Activated T-helper 17 cell treated with anti-CD3 and anti-CD28 coated beads, Interleukin-2, amount 50 U/mL, for 72 hours (primary cell): ENCODE results near the gene DHRS13. TPM values are rescaled to one million over a fixed set of nuclear protein-coding genes. Genes with fewer than 3 reads are reported as not detected.
A peak's percentile ranks its signal among the peaks of the same experiment; 100 is the strongest.
"Not testable (repeated sequence)": the region's sequence is repeated elsewhere in the genome, so short reads cannot be mapped to it uniquely, and the experiment has no call there.

ENCODE experiments used
- ATAC-seq: fragments of 150-1000 bp; cut with Tn5 transposase; replicated peaks from 2 replicates; pipeline ENCODE4 v1.10.0; 2021; ENCODE audit warnings: mild to moderate bottlenecking, moderate library complexity
- H3K27ac Mint-ChIP-seq: one replicate; pipeline ENCODE4 v1.8.0; 2022; ENCODE audit warnings: mixed read lengths
- H3K27me3 Mint-ChIP-seq: one replicate; pipeline ENCODE4 v1.8.0; 2022; ENCODE audit warnings: mixed read lengths
- H3K36me3 Mint-ChIP-seq: one replicate; pipeline ENCODE4 v1.8.0; 2022; ENCODE audit warnings: low read depth, mild to moderate bottlenecking, mixed read lengths
- H3K4me1 Mint-ChIP-seq: one replicate; pipeline ENCODE4 v1.8.0; 2022; ENCODE audit warnings: mixed read lengths
- H3K4me3 Mint-ChIP-seq: one replicate; pipeline ENCODE4 v1.8.0; 2022; ENCODE audit warnings: mild to moderate bottlenecking, mixed read lengths
- H3K9me3 Mint-ChIP-seq: one replicate; pipeline ENCODE4 v1.8.0; 2022; ENCODE audit warnings: mixed read lengths
- total RNA-seq, 2 donors: library from RNA; stranded (reverse); gene quantifications; one replicate each; pipeline ENCODE4 v1.2.3, GENCODE V29; 2022

Gene DHRS13
- total RNA-seq, 2 donors from 2014 or later = 24.9 to 82.1 TPM

DNA sequence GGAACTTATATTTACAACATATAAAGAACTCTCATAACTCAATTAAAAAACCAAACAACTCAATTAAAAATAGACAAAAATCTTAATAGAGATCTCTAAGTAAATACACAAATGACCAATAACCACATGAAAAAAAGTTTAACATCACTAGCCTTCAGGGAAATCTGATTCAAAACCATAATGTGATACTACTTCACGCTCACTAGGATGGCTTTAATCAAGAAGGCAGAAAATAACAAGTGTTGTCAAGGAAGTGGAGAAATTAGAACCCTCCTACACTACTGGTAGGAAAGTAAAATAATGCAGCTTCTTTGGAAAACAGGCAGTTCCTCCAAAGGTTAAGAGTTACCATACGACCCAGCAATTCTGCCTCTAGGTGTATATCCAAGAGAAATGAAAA, 40.0 kb upstream of the DHRS13 start:
- ATAC-seq = no peak
- Mint-ChIP-seq H3K4me1 (peaks cover 50% of the 10 kb centered on the region), H3K27me3 (no peaks in the 10 kb centered on the region), H3K27ac (peak overlapping the region; percentile 28), H3K9me3 (no peaks in the 10 kb centered on the region), H3K36me3 (peaks cover 90% of the 10 kb centered on the region), H3K4me3 (no peak overlapping the region)

DNA sequence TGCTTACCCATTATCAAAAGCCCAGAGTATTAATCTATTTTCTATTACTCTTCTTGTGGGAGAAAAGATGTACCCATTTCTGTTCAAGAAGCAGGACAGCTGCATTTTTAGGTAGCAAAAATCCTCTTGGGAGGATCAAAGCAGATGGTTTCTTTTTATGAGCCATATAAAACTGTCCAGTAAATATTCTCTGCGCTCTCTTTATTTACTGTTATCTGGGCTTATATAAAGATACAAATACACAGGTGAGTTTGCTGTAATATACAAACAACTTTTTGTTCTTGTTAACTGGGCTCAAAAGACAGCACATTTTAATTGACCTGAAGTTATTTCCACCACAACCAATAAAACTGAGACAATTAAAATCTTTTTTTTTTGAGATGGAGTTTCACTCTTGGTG, 38.4 kb upstream of the DHRS13 start:
- Mint-ChIP-seq H3K9me3 (no peaks in the 10 kb centered on the region), H3K27me3 (no peaks in the 10 kb centered on the region), H3K4me3 (no peak overlapping the region), H3K27ac (peak overlapping the region; percentile 62), H3K4me1 (peaks cover 44% of the 10 kb centered on the region), H3K36me3 (peaks cover 86% of the 10 kb centered on the region)
- no peak for ATAC-seq

DNA sequence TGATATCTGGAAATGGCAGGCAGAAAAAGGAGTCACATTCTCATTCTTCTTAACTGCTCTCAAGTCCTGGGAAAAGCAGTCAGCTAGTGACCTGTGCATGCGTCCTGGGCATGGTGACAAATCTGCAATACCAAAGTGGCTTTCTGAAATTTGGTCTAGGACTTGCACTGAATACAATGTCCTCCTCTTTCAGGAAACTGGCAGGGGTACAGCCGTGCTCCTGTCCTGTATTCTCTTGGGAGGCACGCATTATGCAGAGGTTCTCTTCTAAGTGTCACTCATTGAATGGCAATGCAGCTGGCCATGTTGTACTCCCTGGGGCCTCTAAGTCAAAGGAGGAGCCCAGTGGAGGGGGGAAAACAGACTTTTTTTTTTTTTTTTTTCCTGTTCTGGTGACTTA, 37.8 kb upstream of the DHRS13 start:
- no peaks in the 10 kb centered on the region for H3K27me3 Mint-ChIP-seq
- peak overlapping the region; percentile 6 for H3K27ac Mint-ChIP-seq
- peak overlapping the region; percentile 59 for H3K4me3 Mint-ChIP-seq
- no peak for ATAC-seq
- peaks cover 45% of the 10 kb centered on the region for H3K4me1 Mint-ChIP-seq
- H3K36me3 Mint-ChIP-seq = peaks cover 86% of the 10 kb centered on the region
- no peaks in the 10 kb centered on the region for H3K9me3 Mint-ChIP-seq

DNA sequence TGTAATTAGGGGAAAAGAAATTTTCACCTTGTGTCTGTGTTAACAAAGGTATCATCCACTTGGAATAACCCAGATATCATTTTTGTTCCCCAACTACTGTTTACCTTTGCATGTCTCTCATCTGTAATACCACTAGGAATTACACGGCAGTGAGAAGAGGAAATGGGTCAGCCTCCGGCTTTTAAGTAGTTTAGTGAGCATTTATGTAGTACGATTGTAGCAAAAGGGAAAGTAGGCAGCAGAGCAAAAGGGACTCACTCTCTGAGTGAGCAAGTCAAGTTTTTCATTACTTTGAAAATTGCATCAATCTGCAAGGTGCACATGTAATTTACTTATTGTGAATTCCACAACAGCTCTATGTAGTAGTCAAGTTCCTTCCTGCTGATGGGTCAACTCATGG, 37.3 kb upstream of the DHRS13 start:
- Mint-ChIP-seq H3K36me3 (peaks cover 84% of the 10 kb centered on the region), H3K27ac (peak overlapping the region; percentile 6), H3K4me1 (peaks cover 43% of the 10 kb centered on the region), H3K27me3 (no peaks in the 10 kb centered on the region), H3K9me3 (no peaks in the 10 kb centered on the region), H3K4me3 (peak overlapping the region; percentile 59)
- peak; percentile 79 for ATAC-seq

DNA sequence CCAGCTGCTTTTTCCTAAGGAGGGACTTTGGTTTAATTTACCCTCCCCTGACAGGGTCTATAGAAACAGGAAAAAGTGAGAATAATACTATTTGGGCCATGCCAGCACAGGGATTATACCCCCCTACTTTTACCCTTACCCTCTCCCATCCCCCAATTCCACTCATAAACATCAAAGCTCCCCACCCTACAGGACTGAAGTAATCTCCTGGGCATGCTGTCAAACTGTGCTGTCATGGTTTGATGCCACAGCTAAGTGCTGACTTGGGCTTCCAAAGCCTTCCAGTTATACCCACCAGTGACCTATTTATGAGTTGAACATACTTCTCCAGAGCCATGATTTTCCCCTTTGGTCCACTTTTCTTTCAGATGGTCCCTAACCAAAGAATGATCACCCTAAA, 35.7 kb upstream of the DHRS13 start:
- Mint-ChIP-seq H3K9me3 (no peaks in the 10 kb centered on the region), H3K4me1 (peaks cover 37% of the 10 kb centered on the region), H3K36me3 (peaks cover 76% of the 10 kb centered on the region), H3K4me3 (no peak overlapping the region), H3K27me3 (no peaks in the 10 kb centered on the region), H3K27ac (peak overlapping the region; percentile 67)
- no peak for ATAC-seq

DNA sequence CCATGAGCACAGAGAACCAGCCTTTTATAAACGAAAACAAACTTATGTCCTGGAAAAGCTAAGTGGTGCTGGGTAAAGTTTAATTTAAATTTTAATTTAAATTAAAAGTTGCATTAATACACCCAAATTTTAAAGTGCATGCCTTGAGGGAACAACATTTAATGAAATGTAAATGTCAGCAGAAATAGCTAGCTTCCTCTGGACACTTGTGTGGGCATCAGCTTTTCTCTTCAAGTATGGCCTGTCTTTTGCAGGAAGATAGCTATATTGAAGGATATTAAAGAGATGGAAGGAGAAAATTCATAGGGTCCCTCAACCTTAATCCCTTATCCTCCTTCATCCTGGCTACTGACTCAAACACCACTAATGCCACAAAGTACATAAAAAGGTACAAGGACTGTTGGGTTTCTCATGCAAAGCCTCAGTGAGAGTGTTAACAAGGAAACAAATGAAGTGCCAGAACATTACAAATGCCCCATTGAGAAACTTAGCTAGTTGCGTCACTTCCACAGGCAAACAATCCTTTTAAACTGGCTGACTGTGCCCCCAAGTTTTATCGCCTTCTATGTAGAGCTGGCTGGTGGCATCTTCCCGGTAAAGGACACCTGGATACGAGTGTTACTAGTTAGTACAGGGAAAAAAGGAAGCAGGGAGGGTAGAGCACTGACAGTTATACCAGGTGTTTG, 34.3 kb upstream of the DHRS13 start:
- peak overlapping the region; percentile 81 for H3K27ac Mint-ChIP-seq
- peaks cover 73% of the 10 kb centered on the region for H3K36me3 Mint-ChIP-seq
- no peaks in the 10 kb centered on the region for H3K27me3 Mint-ChIP-seq
- no peak for ATAC-seq
- peak overlapping the region; percentile 43 for H3K4me3 Mint-ChIP-seq
- H3K4me1 Mint-ChIP-seq = peaks cover 38% of the 10 kb centered on the region
- H3K9me3 Mint-ChIP-seq = no peaks in the 10 kb centered on the region

DNA sequence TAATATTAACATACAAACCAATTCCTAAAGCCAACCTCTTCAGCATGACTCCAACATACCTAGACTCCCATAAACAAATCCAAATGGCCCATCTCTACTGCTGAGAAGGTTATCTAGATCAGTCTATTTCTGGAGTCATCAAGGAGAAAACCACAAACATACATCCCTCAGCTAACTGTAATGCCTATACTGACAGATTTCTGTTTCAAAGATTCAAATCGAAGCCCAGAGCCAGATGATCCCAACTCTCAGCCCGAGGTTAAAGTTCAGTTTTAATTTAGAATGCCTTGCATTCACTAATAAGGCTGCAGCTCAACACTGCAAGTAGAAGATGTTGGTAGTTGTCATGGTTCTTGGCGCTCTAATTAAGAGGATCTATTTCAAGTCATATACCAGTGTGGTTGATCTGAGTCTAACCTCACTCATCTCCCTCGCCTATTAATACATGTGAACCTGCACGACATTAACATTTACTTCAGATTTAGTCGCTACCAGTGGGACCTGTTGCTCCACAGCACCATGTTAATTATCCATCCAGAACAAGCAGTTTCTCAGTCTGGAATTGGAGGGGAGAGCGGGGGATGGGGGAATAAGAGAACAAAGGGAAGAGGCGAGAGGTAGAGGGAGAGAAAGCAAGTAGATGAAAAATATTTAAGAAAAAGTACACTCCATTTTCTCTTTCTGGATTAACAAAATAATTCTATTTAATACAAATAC, 33.0 kb upstream of the DHRS13 start:
- H3K4me1 Mint-ChIP-seq = peaks cover 34% of the 10 kb centered on the region
- H3K4me3 Mint-ChIP-seq = peak overlapping the region; percentile 43
- no peaks in the 10 kb centered on the region for H3K9me3 Mint-ChIP-seq
- H3K36me3 Mint-ChIP-seq = peaks cover 66% of the 10 kb centered on the region
- H3K27me3 Mint-ChIP-seq = no peaks in the 10 kb centered on the region
- ATAC-seq = no peak
- peak overlapping the region; percentile 81 for H3K27ac Mint-ChIP-seq

DNA sequence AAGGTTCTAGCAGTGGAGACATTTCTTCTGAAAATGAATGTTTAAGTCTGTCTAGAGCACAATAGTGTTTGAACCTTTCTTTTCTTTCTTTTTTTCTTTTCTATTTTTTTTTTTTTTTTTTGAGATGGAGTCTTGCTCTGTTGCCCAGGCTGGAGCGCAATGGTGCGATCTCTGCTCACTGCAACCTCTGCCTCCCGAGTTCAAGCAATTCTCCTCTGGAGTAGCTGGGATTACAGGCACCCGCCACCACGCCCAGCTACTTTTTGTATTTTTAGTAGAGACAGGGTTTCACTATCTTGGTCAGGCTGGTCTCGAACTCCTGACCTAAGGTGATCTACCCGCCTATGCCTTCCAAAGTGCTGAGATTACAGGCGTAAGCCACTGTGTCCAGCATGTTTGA, 31.6 kb upstream of the DHRS13 start:
- peaks cover 34% of the 10 kb centered on the region for H3K4me1 Mint-ChIP-seq
- not testable (repeated sequence) for ATAC-seq, H3K9me3 Mint-ChIP-seq

DNA sequence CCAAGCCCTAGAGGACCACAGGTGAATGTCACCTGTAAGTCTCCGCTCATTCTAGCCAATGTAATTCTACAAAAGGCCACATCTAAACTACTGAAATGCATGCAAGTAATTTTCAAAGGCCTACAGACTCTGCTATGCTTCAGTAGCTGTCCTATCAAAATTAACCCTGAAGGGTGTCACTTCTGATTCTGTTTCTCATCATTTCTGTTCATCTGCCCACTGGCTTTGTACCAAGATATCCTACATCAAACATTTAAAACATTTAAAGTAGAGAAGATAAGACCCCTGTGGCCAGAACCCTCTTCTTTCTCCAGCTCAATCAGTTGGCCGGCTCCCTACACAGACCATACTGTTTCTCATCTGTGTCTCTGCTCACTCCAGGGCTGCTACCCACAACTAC, 26.9 kb upstream of the DHRS13 start:
- Mint-ChIP-seq H3K4me1 (peaks cover 44% of the 10 kb centered on the region), H3K27ac (peak overlapping the region; percentile 71), H3K36me3 (peaks cover 70% of the 10 kb centered on the region), H3K9me3 (peaks cover 6% of the 10 kb centered on the region), H3K27me3 (no peaks in the 10 kb centered on the region), H3K4me3 (peak overlapping the region; percentile 19)
- no peak for ATAC-seq

More for the DNA sequence above, 31.6 kb upstream of the DHRS13 start:
- H3K27me3 Mint-ChIP-seq, H3K4me3 Mint-ChIP-seq: not testable (repeated sequence)
- Mint-ChIP-seq H3K36me3 (peaks cover 64% of the 10 kb centered on the region), H3K27ac (peak overlapping the region; percentile 21)

DNA sequence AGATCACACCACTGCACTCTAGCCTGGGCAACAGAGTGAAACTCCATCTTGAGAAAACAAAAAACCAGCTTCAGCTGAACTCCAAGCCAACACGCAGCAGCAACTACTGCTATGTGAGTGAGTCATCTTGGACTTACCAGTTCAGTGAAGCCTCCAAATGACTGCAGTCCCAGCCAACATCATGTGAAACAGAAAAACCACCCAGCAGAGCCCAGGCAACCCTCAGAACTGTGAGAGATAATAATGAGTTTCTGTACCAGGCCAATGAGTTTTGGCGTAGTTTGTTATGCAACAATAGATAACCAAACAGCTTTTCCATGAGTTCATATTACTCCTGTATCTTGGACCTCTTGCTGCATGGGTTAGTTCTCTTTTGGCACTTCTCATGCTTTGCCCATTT, 25.2 kb upstream of the DHRS13 start:
- ATAC-seq = peak; percentile 92
- Mint-ChIP-seq H3K4me3 (peak overlapping the region; percentile 55), H3K4me1 (peaks cover 52% of the 10 kb centered on the region), H3K9me3 (peaks cover 6% of the 10 kb centered on the region), H3K36me3 (peaks cover 77% of the 10 kb centered on the region), H3K27ac (peak overlapping the region; percentile 81), H3K27me3 (no peaks in the 10 kb centered on the region)

DNA sequence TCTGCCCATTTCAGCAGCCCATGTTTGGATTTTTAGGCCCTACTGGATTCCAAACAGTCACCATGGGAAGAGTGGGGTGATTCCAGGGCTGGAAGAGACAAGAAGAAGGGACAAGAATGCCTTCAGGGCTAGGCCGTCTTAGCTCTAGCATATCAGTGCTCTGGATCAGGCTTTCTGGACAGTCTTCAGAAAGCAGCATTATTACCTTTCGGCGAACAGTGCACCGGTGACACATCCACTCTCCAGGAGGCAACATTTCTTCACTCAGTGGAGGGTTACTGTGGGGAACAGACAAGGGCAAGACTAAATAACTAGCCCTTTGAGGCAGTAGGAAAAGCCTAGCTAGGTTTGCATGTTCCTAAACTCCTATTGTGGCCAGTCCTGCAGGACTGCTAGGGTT, 23.9 kb upstream of the DHRS13 start:
- H3K27me3 Mint-ChIP-seq = no peaks in the 10 kb centered on the region
- peak overlapping the region; percentile 81 for H3K27ac Mint-ChIP-seq
- peak overlapping the region; percentile 55 for H3K4me3 Mint-ChIP-seq
- H3K4me1 Mint-ChIP-seq = peaks cover 52% of the 10 kb centered on the region
- peaks cover 6% of the 10 kb centered on the region for H3K9me3 Mint-ChIP-seq
- ATAC-seq = no peak
- peaks cover 82% of the 10 kb centered on the region for H3K36me3 Mint-ChIP-seq

DNA sequence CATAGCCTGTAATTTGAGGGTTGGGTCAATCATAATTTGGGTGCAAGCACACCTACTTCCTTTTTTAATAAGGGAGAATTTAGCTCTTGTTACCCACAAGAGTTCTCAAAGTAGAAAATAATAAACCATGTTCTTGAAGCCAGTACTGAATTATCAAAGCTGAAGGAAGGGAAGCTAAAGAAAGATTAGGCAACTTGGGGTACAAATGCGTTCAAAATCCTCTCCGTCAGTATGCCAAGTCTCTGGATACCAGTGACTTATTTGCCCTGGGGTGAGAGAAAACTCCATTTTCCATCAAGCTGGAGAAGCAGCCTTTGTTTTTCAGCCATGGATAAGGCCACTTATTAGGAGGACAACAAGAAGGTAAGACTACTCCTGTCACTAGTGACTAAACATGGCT, 23.5 kb upstream of the DHRS13 start:
- peaks cover 6% of the 10 kb centered on the region for H3K9me3 Mint-ChIP-seq
- no peak for ATAC-seq
- no peaks in the 10 kb centered on the region for H3K27me3 Mint-ChIP-seq
- H3K27ac Mint-ChIP-seq = peak overlapping the region; percentile 81
- H3K36me3 Mint-ChIP-seq = peaks cover 82% of the 10 kb centered on the region
- H3K4me3 Mint-ChIP-seq = peak overlapping the region; percentile 55
- H3K4me1 Mint-ChIP-seq = peaks cover 52% of the 10 kb centered on the region

DNA sequence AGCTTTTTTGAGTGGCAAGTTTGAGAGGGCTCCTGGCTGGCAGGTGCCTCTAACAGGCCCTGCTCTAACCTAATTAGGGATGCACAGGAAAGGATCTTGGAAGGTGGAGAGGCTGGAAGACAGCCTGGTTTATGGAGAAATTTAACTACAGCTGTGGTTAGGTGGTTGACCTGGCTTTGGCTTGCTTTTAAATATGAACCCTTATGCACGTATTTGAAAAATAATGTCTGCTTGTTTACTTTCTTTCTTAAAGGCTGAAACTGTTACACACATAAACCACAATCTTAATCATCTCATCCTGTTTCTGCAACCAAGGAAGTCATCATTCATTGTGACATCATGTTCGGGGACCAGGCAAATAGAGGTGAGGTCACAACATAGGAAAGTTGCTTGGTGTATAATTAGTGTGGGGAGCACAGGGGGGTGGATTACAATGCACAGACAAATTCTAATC, 23.1 kb upstream of the DHRS13 start:
- peaks cover 86% of the 10 kb centered on the region for H3K36me3 Mint-ChIP-seq

DNA sequence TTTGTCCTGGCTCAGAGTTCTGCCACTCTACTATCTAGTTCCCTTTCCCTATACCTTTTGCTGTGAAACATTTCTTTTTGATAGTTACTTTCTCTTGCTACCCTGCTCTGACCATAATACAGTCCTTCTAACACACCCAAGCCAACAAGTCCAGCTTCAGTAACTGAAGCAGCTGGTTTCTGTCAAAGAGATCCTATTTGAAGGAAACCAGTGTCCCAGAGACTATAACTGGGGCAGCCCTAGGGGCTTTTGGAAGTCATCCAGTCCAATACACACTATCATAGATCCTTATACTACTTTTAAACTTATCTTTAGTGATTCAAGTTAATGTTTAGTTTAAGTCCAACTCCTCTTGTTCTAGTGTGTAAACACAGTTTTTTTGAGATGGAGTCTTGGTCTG, 17.3 kb upstream of the DHRS13 start:
- peak overlapping the region; percentile 71 for H3K27ac Mint-ChIP-seq
- H3K27me3 Mint-ChIP-seq = no peaks in the 10 kb centered on the region
- H3K4me1 Mint-ChIP-seq = peaks cover 19% of the 10 kb centered on the region
- no peak for ATAC-seq
- H3K4me3 Mint-ChIP-seq = no peak overlapping the region
- no peaks in the 10 kb centered on the region for H3K9me3 Mint-ChIP-seq
- H3K36me3 Mint-ChIP-seq = peaks cover 100% of the 10 kb centered on the region

More for the DNA sequence above, 23.1 kb upstream of the DHRS13 start:
- Mint-ChIP-seq H3K4me3 (peak overlapping the region; percentile 55), H3K4me1 (peaks cover 52% of the 10 kb centered on the region), H3K27me3 (no peaks in the 10 kb centered on the region), H3K27ac (peak overlapping the region; percentile 81), H3K9me3 (peaks cover 6% of the 10 kb centered on the region)
- peak; percentile 81 for ATAC-seq

DNA sequence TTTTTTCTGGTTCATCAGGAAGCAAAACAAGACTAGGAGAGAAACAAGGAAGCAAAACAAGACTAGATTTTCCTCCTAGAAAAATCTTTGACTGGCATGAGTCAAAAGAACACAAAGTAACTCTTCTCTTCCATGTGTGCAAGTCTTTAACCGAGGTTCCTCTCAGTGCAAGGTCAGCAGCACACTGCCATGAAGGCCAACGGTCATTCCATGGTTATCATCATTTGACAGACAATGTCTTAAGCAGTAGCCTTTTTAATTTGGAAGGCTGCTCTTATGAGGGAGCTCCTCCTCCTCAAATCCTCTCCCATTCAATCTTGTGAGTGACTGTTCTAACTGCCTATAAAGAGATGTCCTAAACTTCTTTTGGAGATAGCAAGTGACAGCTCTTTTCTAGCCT, 15.4 kb upstream of the DHRS13 start:
- Mint-ChIP-seq H3K27me3 (no peaks in the 10 kb centered on the region), H3K27ac (peak overlapping the region; percentile 71), H3K9me3 (peaks cover 5% of the 10 kb centered on the region), H3K36me3 (peaks cover 100% of the 10 kb centered on the region), H3K4me1 (peaks cover 11% of the 10 kb centered on the region), H3K4me3 (no peak overlapping the region)
- no peak for ATAC-seq
